PC-9 (cell line): Measurements from ENCODE around the gene LIN28A. TPM values are rescaled to one million over a fixed set of nuclear protein-coding genes. Genes with fewer than 3 reads are reported as not detected.

ENCODE experiments used
- BruUV-seq: library from RNA; stranded (reverse); fragments of 400-500 nt; replicated peaks from 2 replicates; lab custom pipeline; 2021; lab: Mats Ljungman, UMichigan
- CTCF ChIA-PET: fragments of 300-600 bp; sonication (Branson Sonifier 250); formaldehyde crosslinking; loops from one replicate; lab custom pipeline; 2022; ENCODE audit warnings: antibody characterized with exemption; lab: Charles Lee
- POLR2A ChIA-PET: fragments of 300-600 bp; sonication (Branson Sonifier 250); formaldehyde crosslinking; loops from one replicate; lab custom pipeline; 2022; ENCODE audit warnings: antibody characterized with exemption; ENCODE audit not compliant: unreplicated experiment; lab: Charles Lee
- DNase-seq, 2 experiments: peaks; one replicate each; pipeline versions ENCODE4 v3.0.0 to v3.0.0-alpha.2; 2015 to 2022; ENCODE audit warnings: mixed read lengths in 1 of 2
- H2AFZ ChIP-seq: fragments of 200-600 bp; sonication (generic); 2 replicates; pipeline ENCODE4 v1.8.1; 2017; ENCODE audit warnings: antibody characterized with exemption
- H3F3A ChIP-seq: fragments of 200-600 bp; sonication (generic); 2 replicates; pipeline ENCODE4 v1.8.1; 2017; ENCODE audit warnings: antibody characterized with exemption, mild to moderate bottlenecking, low read depth; ENCODE audit not compliant: insufficient read depth
- H3K27ac ChIP-seq: fragments of 200-600 bp; sonication (generic); 2 replicates; pipeline ENCODE4 v1.6.1; 2016; ENCODE audit warnings: mixed run types
- H3K27me3 ChIP-seq: fragments of 200-600 bp; sonication (generic); 2 replicates; pipeline ENCODE4 v1.6.1; 2016; ENCODE audit warnings: low read depth, mixed run types; ENCODE audit not compliant: insufficient read depth
- H3K36me3 ChIP-seq: fragments of 200-600 bp; sonication (generic); 2 replicates; pipeline ENCODE4 v1.6.1; 2016; ENCODE audit warnings: low read depth, mixed run types
- H3K4me1 ChIP-seq: fragments of 200-600 bp; sonication (generic); replicated peaks from 2 replicates; pipeline ENCODE4 v1.6.1; 2016; ENCODE audit warnings: mixed run types; ENCODE audit not compliant: insufficient read depth
- H3K4me2 ChIP-seq: fragments of 200-600 bp; sonication (generic); 2 replicates; pipeline ENCODE4 v1.6.1; 2017; ENCODE audit warnings: mixed run types
- H3K4me3 ChIP-seq: fragments of 200-600 bp; sonication (generic); 2 replicates; pipeline ENCODE4 v1.6.1; 2016; ENCODE audit warnings: mixed run types
- H3K79me2 ChIP-seq: fragments of 200-600 bp; sonication (generic); 2 replicates; pipeline ENCODE4 v1.6.1; 2017; ENCODE audit warnings: low read depth, mixed run types
- H3K9me2 ChIP-seq: fragments of 200-600 bp; sonication (generic); 2 replicates; pipeline ENCODE4 v1.8.1; 2017; ENCODE audit warnings: mild to moderate bottlenecking; ENCODE audit not compliant: insufficient read depth
- H3K9me3 ChIP-seq: fragments of 200-600 bp; sonication (generic); 2 replicates; pipeline ENCODE4 v1.8.1; 2016; ENCODE audit warnings: low read depth; ENCODE audit not compliant: insufficient read depth
- H4K20me1 ChIP-seq: fragments of 200-600 bp; sonication (generic); 2 replicates; pipeline ENCODE4 v1.8.1; 2017; ENCODE audit not compliant: insufficient read depth
- CTCF ChIP-seq: fragments of 200-600 bp; sonication (generic); conservative IDR thresholded peaks from 2 replicates; pipeline ENCODE4 v1.6.1; 2017; ENCODE audit warnings: mixed run types, antibody characterized with exemption, mild to moderate bottlenecking, moderate library complexity
- EZH2 ChIP-seq: fragments of 200-600 bp; sonication (generic); IDR thresholded peaks from 2 replicates; pipeline ENCODE4 v1.8.0; 2017; ENCODE audit warnings: antibody characterized with exemption, low read depth
- intact Hi-C: fragments of 100-400 bp; cut with micrococcal nuclease; formaldehyde crosslinking; loops from one replicate; pipeline ENCODE4 v1.10.0; 2022; ENCODE audit not compliant: unreplicated experiment
- total RNA-seq: library from RNA; stranded (reverse); gene quantifications from 2 replicates; pipeline ENCODE4 v1.2.3, GENCODE V29; 2021

The LIN28A gene
- total RNA-seq, 1 experiment from 2014 or later, result not detected

- H3K36me3 ChIP-seq, result no peaks in the 10 kb centered on the region
- CTCF ChIA-PET, result interaction anchor here (0.6 kb wide), 1 partner anchor 42 kb away, joined by 3 read pairs; no protein-coding TSS in a partner anchor
- DNase-seq, result no peak
- H3K4me1 ChIP-seq, result peaks cover 17% of the 10 kb centered on the region
- no peak overlapping the region for H3K27ac ChIP-seq
- intact Hi-C loops, result no loop called here
- H3K4me3 ChIP-seq, result no peak overlapping the region
- no peaks in the 10 kb centered on the region for H3K9me3 ChIP-seq
- no peaks in the 10 kb centered on the region for H3K27me3 ChIP-seq
- no peak overlapping the region for H3K4me2 ChIP-seq
- peaks cover 18% of the 10 kb centered on the region; the same call in 1 of the 2 replicates for H3F3A ChIP-seq
- H4K20me1 ChIP-seq, result no peaks in the 10 kb centered on the region
- POLR2A ChIA-PET, result interaction anchor here (0.6 kb wide), 1 partner anchor 25 kb away, joined by 4 read pairs; no protein-coding TSS in a partner anchor
- H3K9me2 ChIP-seq, result no peaks in the 10 kb centered on the region
- H2AFZ ChIP-seq, result no peak overlapping the region
- no peaks in the 10 kb centered on the region for H3K79me2 ChIP-seq
- TF ChIP-seq CTCF (no peak), EZH2 (no peak)
- no TSS peak for BruUV-seq
These were observed 35.5 kb upstream of the LIN28A start for GRCh38 chr1:26375081-26375480.

GRCh38 chr1:26376050-26376449 is 34.6 kb upstream of the LIN28A start:
- Histone ChIP-seq H3K4me3 (no peak overlapping the region), H3K4me1 (peaks cover 17% of the 10 kb centered on the region), H2AFZ (no peak overlapping the region), H3K9me3 (no peaks in the 10 kb centered on the region), H3K4me2 (no peak overlapping the region), H3K27ac (no peak overlapping the region), H4K20me1 (no peaks in the 10 kb centered on the region), H3F3A (peaks cover 18% of the 10 kb centered on the region; the same call in 1 of the 2 replicates), H3K36me3 (no peaks in the 10 kb centered on the region), H3K27me3 (no peaks in the 10 kb centered on the region), H3K79me2 (no peaks in the 10 kb centered on the region), H3K9me2 (no peaks in the 10 kb centered on the region)
- TF ChIP-seq EZH2 (no peak), CTCF (no peak)
- intact Hi-C loops, result no loop called here
- POLR2A ChIA-PET, result no interaction called here
- no peak for DNase-seq
- no TSS peak for BruUV-seq
- CTCF ChIA-PET, result no interaction called here

GRCh38 chr1:26378088-26378878 is 32.3 kb upstream of the LIN28A start:
- H3K27me3 ChIP-seq, result no peaks in the 10 kb centered on the region
- intact Hi-C loops, result no loop called here
- H3K27ac ChIP-seq, result peak overlapping the region; percentile 56
- BruUV-seq, result no TSS peak
- no peaks in the 10 kb centered on the region for H3K79me2 ChIP-seq
- CTCF ChIA-PET, result interaction anchor here (0.7 to 1.0 kb wide), 6 partner anchors 39 to 251 kb away, joined by 3 to 6 read pairs (median 3); partner anchors contain the start of gene HMGN2
- no peaks in the 10 kb centered on the region for H3K9me3 ChIP-seq
- H3K4me3 ChIP-seq, result no peak overlapping the region
- H2AFZ ChIP-seq, result no peak overlapping the region
- DNase-seq, result peak; percentile 64 to 88
- H4K20me1 ChIP-seq, result no peaks in the 10 kb centered on the region
- POLR2A ChIA-PET, result interaction anchor here (0.6 to 1.0 kb wide), 7 partner anchors 18 to 670 kb away, joined by 3 to 8 read pairs (median 4); partner anchors contain the start of genes DHDDS and SH3BGRL3
- H3F3A ChIP-seq, result peaks cover 18% of the 10 kb centered on the region; the same call in 1 of the 2 replicates
- TF ChIP-seq CTCF (no peak), EZH2 (no peak)
- H3K9me2 ChIP-seq, result no peaks in the 10 kb centered on the region
- H3K4me2 ChIP-seq, result peak overlapping the region; percentile 42
- no peaks in the 10 kb centered on the region for H3K36me3 ChIP-seq
- H3K4me1 ChIP-seq, result peaks cover 17% of the 10 kb centered on the region
